ENCODE measurements around the gene KLF13. TPM values are rescaled to one million over a fixed set of nuclear protein-coding genes. Genes with fewer than 3 reads are reported as not detected.
A peak's percentile ranks its signal among the peaks of the same experiment; 100 is the strongest.

The KLF13 gene
- total RNA-seq, 4 donors from 2014 or later = 18.3 to 50.2 (median 32.9) TPM

DNA sequence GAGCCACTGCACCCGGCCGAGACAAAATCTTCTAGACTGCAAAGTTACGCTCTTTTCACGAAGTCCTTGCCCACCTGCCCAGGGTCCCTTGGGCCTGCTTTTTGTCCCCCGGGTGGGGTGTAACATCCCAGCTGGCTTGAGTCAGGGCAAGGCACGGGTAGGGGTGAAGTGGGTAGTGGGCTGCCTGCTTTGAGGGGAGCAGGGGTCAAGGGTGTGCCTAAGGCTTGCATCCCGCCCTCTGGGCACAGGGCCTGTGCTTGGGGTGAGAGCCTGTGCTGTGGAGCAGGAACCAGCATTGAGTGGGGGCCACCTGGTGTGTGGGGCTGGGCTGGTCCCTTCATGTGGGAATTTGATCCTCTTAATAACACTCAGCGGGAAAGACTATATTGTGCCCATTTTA is 74.6 kb downstream of the KLF13 start:
- no peaks in the 10 kb centered on the region for H3K9me3 ChIP-seq
- H3K36me3 ChIP-seq = no peaks in the 10 kb centered on the region
- no peak overlapping the region for H3K4me3 ChIP-seq
- no peaks in the 10 kb centered on the region for H3K27me3 ChIP-seq
- in situ Hi-C loops (cut with MboI; ENCODE audit: low sequenced_read_pairs in 4 of 4) = no loop called here
- no peak for ATAC-seq
- TF ChIP-seq, protein P1, sequence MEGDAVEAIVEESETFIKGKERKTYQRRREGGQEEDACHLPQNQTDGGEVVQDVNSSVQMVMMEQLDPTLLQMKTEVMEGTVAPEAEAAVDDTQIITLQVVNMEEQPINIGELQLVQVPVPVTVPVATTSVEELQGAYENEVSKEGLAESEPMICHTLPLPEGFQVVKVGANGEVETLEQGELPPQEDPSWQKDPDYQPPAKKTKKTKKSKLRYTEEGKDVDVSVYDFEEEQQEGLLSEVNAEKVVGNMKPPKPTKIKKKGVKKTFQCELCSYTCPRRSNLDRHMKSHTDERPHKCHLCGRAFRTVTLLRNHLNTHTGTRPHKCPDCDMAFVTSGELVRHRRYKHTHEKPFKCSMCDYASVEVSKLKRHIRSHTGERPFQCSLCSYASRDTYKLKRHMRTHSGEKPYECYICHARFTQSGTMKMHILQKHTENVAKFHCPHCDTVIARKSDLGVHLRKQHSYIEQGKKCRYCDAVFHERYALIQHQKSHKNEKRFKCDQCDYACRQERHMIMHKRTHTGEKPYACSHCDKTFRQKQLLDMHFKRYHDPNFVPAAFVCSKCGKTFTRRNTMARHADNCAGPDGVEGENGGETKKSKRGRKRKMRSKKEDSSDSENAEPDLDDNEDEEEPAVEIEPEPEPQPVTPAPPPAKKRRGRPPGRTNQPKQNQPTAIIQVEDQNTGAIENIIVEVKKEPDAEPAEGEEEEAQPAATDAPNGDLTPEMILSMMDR (IDR thresholded peaks at IDR 0.05 in 4 of 5, conservative IDR thresholded peaks at IDR 0.05 in 1 of 5) = no peak
- no peak for TF ChIP-seq POLR2A (IDR thresholded peaks at IDR 0.05)
- intact Hi-C loops (cut with DNase I; ENCODE audit: low total_unique reads) = no loop called here
- peaks cover 19% of the 10 kb centered on the region in 2 donors for H3K4me1 ChIP-seq
- H3K27ac ChIP-seq = no peak overlapping the region
- DNase-seq = no peak

DNA sequence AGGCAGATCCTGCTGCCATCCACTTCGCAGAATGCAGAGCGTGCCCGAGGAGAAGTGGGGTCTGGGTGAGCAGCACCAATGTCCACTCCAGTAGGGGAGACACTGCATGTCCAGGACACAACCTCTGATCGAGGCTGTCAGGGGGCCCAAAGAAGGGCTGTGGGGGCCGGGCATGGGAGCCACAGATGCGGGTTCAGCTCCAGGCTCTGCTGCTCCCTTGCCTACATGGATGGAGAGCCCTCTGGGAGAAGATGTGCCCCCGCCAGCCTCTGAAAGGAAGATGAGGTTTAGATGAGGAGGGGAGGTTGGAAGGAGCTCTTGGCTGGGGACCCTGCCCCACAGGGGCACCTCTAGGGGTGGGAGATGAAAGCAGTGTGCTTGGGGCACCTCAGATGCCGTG is 75.4 kb downstream of the KLF13 start:
- TF ChIP-seq, protein P1 (IDR thresholded peaks at IDR 0.05 in 4 of 5, conservative IDR thresholded peaks at IDR 0.05 in 1 of 5) = no peak
- TF ChIP-seq POLR2A (IDR thresholded peaks at IDR 0.05) = no peak

DNA sequence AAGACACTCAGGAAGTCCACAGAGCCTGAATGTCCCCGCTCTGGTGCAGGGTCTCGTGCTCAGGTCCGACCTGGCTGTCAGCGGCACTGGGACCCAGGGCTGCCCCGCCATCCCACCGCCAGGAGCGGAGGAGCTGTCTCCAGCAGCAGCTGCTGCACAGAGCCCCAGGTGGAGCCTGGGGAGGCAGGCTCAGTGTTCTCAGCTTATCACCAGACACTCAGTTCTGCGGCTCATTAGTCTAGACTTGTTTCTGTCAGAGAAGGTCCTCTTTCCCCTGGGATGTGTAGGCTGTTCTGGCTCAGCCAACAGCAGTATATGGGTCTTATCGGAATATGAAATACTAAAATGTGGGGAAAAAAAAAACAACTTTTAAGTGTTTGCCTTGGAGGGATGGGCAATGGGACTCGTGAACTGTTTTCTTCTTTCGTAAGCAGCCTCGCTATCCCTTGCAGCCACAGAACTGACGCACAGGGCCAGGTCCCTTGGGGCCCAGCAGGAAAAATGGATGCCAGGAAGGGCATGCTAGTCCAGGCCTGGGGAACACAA is 75.9 kb downstream of the KLF13 start:
- intact Hi-C loops (cut with DNase I; ENCODE audit: low total_unique reads) (no loop called here), in situ Hi-C loops (cut with MboI; ENCODE audit: low sequenced_read_pairs in 4 of 4) (no loop called here)
- Histone ChIP-seq H3K9me3 (no peaks in the 10 kb centered on the region), H3K4me1 (peaks cover 10% of the 10 kb centered on the region in 2 donors), H3K36me3 (no peaks in the 10 kb centered on the region), H3K27me3 (no peaks in the 10 kb centered on the region), H3K27ac (peak overlapping the region; percentile 26 to 74 (median 55)), H3K4me3 (no peak overlapping the region)
- DNase-seq (peak in 1 of 2 donors; percentile 59), ATAC-seq (peak; percentile 39 to 51)
- no peak for TF ChIP-seq POLR2A (IDR thresholded peaks at IDR 0.05)
- TF ChIP-seq, protein P1 (IDR thresholded peaks at IDR 0.05 in 4 of 5, conservative IDR thresholded peaks at IDR 0.05 in 1 of 5) = no peak

More for the DNA sequence above, 75.4 kb downstream of the KLF13 start:
- in situ Hi-C loops (cut with MboI; ENCODE audit: low sequenced_read_pairs in 4 of 4) = no loop called here
- no peak for DNase-seq
- Histone ChIP-seq H3K9me3 (no peaks in the 10 kb centered on the region), H3K4me1 (peaks cover 14% of the 10 kb centered on the region in 2 donors), H3K27ac (peak overlapping the region; percentile 18 to 74 (median 55)), H3K4me3 (no peak overlapping the region), H3K36me3 (no peaks in the 10 kb centered on the region), H3K27me3 (no peaks in the 10 kb centered on the region)
- ATAC-seq = no peak
- intact Hi-C loops (cut with DNase I; ENCODE audit: low total_unique reads) = no loop called here

DNA sequence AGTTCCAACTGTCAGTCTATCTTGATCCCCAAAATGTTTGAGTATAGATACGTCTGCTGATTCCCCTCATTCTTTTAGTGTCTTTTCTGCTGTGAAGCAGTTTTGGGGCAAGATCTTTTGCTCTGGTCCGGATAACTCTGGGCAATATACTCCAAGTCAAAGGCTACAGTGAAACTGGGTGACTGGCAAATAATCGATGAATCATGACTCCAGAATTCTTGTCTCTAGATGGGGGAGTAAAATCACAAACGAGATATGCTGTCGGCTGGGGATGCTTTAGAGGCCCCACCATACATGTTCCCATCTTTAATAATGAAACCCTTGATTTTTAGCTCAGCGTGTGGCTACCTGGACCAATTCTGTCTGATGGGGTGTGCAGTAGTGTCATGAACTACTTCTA is 76.5 kb downstream of the KLF13 start:
- no peaks in the 10 kb centered on the region for H3K36me3 ChIP-seq
- TF ChIP-seq POLR2A (IDR thresholded peaks at IDR 0.05) = no peak
- TF ChIP-seq, protein P1 (IDR thresholded peaks at IDR 0.05 in 4 of 5, conservative IDR thresholded peaks at IDR 0.05 in 1 of 5) = no peak
- H3K27ac ChIP-seq = peak overlapping the region in 3 of 4 donors; percentile 26 to 74 (median 45)
- in situ Hi-C loops (cut with MboI; ENCODE audit: low sequenced_read_pairs in 4 of 4) (no loop called here), intact Hi-C loops (cut with DNase I; ENCODE audit: low total_unique reads) (no loop called here)
- H3K27me3 ChIP-seq = no peaks in the 10 kb centered on the region
- H3K4me3 ChIP-seq = no peak overlapping the region
- H3K9me3 ChIP-seq = no peaks in the 10 kb centered on the region
- peaks cover 5% of the 10 kb centered on the region in 2 donors for H3K4me1 ChIP-seq
- ATAC-seq (no peak), DNase-seq (no peak)

DNA sequence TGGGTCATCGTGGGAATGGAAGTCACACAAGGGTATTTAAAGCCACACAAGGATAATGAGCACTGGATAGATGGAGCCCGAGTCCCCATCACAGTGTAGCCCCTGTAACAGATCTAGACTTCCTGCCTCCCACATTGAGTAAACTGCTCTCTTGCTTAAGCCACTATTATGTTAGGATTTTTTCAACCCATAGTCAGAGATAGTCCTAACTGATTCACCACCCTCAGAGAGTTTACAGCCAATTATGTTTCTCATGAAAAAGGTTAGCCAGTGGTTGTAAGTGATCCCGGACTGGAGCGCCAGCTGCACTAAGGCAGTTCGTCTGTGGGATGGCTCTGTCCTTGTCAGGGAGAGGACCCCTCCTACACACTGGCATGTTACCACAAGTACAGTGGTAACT is 77.0 kb downstream of the KLF13 start:
- no peaks in the 10 kb centered on the region for H3K27me3 ChIP-seq
- ATAC-seq (no peak), DNase-seq (no peak)
- no peaks in the 10 kb centered on the region for H3K36me3 ChIP-seq
- H3K27ac ChIP-seq = peak overlapping the region in 1 of 4 donors; percentile 74
- no peak for TF ChIP-seq POLR2A (IDR thresholded peaks at IDR 0.05)
- TF ChIP-seq, protein P1 (IDR thresholded peaks at IDR 0.05 in 4 of 5, conservative IDR thresholded peaks at IDR 0.05 in 1 of 5) = no peak
- H3K4me1 ChIP-seq = no peaks in the 10 kb centered on the region
- intact Hi-C loops (cut with DNase I; ENCODE audit: low total_unique reads) (no loop called here), in situ Hi-C loops (cut with MboI; ENCODE audit: low sequenced_read_pairs in 4 of 4) (no loop called here)
- no peak overlapping the region for H3K4me3 ChIP-seq
- H3K9me3 ChIP-seq = no peaks in the 10 kb centered on the region
